Inflammatory macrophage treated with lipopolysaccharide for 1 hour (primary cell): ENCODE data around the gene IFNL1.
"Not testable (repeated sequence)": the region's sequence is repeated elsewhere in the genome, so short reads cannot be mapped to it uniquely, and the experiment has no call there.

Experiments used
- DNase-seq, 2 donors: peaks; one replicate each; pipeline ENCODE4 v3.0.0-alpha.2; 2020 to 2022

The IFNL1 gene

DNA sequence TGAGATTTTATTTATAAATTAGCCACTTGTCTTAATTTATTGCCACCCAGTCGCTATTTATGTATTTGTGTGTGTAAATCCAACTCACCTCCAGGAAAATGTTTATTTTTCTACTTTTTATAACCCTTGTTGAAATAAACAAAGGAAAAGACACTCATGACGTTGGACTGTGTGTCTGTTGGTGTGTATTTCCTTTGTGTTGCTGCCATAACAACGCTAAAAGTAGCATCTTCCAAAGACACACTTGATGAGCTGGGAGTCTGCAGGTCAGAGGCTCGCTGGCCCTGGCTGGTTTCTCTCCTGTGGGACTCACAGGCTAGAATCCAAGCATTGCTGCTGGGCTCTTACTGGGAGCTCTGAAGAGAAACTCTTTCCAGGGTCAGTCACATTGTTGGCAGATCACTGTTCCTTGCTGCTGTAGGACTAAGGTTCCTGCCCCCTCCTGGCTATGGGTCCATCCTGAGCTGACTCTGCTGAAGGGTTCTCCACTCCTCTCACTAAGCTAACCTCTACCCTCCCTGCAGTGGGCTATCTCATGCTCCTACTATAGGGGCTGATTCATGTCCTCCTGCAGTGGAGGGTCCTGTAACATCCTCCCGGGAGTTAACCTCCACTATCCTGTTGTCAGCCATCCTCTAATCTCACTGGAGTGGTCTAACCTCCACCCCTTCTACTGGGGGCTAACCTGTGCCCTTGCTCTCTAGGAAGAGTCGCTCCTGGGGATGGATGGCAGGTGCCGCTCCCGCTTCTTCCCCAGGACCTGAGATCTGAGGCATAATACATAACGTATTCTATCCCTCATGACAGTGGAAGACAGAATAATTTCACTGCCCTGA, 26.0 kb upstream of the IFNL1 start:
- DNase-seq, result no peak

DNA sequence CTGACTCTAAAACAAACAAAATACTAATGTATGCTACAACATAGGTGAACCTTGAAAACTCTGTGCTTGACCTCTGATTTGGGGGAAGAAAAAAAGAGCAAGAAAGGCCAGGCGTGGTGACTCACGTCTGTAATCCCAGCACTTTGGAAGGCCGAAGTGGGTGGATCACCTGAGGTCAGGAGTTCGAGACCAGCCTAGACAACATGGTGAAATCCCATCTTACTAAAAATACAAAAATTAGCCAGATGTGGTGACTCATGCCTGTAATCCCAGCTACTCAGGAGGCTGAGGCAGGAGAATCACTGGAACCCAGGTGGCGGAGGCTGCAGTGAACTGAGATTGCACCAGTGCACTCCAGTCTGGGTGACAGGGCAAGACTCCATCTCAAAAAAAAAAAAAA, 22.3 kb upstream of the IFNL1 start:
- not testable (repeated sequence) for DNase-seq

DNA sequence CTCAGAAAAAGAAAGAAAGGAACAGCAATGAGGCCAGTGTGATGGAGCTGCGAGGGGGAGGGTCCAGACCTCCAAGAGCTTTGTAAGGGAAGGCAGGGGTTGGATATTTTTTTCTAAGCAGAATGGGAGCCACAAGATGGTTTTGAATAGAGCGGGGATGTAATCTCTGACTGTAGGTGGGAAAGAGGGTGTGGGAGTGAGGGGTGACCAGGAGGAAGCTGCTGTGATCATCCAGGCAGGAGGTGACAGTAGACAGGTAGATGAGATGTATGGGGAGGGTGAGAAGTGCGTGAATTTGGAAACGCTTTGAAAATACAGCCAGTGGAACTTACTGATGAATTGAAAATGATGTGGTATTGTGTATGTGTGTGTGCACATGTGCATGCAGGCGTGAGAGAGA, 20.6 kb upstream of the IFNL1 start:
- DNase-seq, result no peak

DNA sequence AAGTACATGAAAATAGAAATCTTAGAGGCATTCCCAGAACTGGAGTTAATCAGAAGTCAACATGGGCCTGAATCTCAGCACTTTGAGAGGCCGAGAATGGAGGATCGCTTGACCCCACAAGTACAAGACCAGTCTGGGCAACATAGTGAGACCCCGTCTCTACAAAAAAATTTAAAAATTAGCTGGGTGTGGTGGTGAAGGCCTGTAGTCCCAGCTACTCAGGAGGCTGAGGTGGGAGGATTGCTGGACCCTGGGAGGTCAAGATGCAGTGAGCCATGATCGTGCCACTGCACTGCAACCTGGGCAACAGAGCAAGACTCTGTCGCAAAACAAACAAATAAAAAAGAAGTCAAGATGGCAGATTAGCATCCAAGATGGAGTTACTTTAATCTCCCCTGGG, 19.5 kb upstream of the IFNL1 start:
- no peak for DNase-seq

DNA sequence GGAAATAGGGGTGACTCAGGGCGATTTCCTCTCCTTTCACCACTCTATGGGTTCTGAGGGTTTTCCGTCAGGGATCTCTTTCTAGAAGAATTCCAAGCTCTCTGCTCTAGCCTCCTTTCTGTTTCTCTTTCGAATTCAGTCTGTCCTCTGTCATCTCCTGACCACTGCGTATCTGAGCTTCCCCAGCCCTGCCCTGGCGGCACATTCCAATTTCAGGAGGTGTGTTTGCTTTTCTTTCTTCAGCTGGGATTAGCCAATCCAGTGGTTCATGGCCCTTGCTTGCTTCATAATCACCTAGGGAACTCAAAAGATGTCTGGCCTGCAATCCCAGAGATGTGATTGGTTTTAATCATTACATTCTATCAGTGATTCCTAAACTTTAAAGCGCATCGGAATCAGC, 18.6 kb upstream of the IFNL1 start:
- no peak for DNase-seq

DNA sequence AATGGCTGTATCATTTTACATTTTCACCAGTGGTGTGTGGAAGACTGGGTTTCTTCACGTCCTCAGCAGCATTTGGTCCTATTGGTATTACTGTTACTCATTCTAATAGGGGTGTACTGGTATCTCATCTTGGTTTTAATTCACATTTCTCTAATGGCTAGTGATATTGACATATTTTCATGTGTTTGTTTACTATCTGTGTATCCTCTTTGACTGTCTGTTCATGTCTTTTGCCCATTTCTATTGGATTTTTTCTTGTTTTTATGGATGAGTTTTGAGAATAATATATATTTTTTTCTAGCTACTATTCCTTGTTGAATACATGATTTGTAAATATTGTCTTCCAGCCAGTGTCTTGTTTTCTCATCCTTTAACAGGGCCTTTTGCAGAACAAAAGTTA, 14.2 kb upstream of the IFNL1 start:
- DNase-seq, result no peak

DNA sequence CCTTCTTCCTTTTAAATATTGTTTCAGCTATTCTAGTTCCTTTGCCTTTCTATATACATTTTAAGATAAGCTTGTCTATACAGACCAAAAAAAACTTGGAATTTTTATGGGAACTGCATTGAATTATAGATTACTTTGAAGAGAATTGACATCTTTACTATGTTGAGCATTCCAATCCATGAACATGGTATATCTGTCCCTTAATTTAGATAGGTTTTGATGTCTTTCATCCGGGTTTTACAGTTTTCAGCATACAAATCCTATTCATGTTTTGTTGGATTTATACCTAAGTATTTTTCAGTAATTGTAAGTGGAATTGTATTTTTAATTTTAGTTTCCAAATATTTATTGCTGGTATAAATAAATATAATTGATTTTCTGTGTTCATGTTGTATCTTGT, 12.2 kb upstream of the IFNL1 start:
- DNase-seq, result no peak

DNA sequence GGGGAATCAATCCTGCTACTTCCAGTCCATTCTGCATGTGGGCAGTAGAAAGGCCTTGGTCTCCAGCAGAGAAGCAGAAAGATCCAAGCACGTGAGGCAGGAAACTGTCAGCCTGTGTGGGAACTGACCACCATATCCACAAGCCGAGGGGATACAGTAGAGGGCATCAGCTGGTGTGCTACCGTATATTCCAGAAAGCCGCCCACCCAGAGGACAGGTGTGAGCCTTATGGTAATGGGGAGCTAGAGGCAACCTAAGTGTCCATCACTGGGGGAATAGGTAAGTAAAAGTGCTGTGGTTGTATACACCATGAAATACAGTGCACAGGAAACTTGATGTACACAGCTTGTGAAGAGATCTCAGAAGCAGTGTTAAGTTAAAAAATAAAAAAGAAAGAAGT, 2.8 kb upstream of the IFNL1 start:
- DNase-seq, result no peak

DNA sequence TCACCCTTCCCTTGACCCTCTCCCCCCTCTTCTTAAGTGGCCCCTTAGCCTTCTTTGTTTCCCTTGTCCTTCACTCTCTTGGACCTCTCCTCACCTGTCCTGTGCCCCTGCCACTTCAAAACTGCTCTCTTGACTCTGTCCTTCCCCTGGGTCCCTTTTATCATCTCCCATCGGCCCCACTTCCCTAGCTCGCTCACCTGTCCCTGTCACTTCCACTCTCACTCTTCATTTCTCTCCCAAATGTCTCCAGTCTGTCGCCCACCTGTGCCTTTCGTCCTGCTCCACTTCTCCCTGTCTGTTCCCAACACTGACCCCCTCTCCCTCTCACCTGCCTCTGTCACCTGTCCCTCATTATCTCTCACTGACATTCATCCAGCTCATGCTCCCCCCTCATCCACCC, 699 bp downstream of the IFNL1 start:
- DNase-seq, result no peak

DNA sequence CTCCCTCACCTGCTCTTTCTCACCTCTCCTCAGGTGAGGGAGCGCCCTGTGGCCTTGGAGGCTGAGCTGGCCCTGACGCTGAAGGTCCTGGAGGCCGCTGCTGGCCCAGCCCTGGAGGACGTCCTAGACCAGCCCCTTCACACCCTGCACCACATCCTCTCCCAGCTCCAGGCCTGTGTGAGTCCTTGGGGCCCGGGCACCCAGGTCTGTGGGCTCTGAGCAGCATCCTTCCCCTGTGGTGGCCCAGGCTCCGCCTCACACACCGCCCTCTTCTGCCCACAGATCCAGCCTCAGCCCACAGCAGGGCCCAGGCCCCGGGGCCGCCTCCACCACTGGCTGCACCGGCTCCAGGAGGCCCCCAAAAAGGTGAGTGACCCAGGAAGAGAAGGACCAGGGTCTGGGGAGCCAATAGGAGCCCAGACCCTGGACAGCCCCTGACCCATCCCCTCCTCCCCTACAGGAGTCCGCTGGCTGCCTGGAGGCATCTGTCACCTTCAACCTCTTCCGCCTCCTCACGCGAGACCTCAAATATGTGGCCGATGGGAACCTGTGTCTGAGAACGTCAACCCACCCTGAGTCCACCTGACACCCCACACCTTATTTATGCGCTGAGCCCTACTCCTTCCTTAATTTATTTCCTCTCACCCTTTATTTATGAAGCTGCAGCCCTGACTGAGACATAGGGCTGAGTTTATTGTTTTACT, 1.9 kb downstream of the IFNL1 start:
- no peak for DNase-seq

DNA sequence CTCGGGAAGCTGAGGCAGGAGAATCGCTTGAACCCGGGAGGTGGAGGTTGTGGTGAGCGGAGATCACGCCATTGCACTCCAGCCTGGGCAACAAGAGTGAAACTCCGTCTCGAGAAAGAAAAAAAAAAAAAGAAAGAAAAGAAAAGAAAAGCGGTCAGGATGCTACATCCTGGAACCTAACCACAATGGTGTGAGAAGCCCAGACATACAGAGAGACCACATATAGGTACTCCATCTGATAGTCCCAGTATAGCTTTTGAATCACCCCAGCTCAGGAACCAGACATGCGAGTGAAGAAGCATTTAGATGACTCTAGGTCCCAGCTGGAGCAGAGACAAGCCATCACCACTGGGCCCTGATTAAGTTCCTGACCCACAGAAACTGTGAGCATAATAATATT, 3.2 kb downstream of the IFNL1 start:
- DNase-seq, result no peak

DNA sequence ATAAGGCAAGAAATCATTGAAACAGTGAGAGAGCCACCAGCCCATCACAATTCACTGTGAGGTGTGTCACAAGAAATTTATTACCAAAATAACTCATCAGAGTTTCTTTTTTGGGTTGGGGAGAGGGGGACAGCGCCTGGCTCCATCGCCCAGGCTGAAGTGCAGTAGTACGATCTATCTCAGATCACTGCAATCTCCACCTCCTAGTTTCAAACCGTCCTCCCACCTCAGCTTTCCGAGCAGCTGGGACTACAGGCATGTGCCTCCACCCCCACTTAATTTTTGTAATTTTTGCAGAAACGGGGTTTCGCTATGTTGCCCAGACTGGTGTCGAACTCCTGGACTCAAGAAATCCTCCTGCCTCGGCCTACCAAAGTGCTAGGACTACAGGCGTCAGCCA, 3.6 kb downstream of the IFNL1 start:
- no peak for DNase-seq

DNA sequence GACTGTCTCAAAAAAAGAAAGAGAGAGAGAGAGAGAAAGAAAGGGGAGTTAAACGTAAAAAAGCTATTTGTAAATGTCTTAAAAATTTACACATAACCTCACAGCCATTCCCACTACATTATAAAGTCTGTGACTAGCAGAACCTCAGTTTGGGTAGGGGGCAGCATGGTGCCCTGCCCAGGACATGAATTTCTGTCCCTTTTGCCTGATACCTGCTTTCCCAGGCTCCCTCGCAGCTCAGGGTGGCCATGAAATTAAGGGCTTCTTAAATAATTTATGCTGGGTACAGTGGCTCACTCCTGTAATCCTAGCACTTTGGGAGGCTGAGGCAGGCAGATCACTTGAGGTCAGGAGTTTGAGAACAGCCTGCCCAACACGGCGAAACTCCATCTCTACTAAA, 4.8 kb downstream of the IFNL1 start:
- DNase-seq, result no peak

DNA sequence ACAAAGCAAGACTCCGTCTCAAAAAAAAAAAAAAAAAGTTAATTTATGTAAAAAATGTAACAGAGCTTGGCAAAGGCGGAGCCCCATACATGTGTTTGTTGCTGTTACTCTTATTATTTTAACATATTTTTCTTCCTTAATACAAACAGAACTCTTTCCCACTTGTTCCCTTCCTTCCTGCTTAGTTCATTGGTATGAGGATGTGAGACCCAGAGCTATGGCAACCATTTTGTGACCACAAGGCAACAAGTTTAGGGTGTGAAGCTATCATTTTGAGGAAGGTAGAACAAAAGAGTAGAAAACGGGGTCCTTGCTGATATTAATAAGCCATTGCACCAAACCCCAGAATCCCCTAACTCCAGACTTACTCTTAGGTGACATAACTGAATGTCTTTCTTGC, 5.4 kb downstream of the IFNL1 start:
- DNase-seq, result no peak

DNA sequence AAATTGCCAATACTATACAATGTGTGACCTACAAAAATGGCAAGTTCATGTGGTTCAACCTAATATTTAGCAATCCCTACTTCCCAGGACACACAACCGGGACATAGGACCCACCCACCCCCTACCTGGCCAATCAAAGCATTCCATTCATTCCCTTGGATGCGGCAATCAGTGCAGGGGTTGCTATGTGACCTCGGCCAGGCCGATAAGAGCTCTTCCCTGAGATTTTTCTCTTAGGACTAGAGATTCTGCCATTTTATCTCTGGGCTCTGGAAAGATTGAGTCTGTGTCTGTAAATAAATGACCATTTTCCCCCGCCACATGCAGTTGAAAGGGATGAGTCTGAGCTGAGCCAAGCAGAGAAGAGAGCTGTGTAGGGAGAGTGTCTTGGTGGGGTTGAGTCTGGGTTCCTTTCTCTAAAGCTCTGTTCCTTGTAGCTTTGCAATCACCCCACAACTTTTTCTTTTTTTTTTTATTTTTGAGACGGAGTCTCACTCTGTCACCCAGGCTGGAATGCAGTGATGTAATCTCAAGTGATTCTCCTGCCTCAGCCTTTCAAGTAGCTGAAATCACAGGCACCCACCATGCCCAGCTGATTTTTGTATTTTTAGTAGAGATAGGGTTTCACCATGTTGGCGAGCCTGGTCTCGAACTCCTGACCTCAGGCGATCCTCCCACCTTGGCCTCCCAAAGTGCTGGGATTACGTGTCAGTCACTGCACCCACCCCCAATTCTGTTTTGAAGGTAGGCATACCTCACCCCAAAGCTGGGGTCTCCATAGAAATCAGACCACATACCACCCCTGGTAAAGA, 7.4 kb downstream of the IFNL1 start:
- no peak for DNase-seq

DNA sequence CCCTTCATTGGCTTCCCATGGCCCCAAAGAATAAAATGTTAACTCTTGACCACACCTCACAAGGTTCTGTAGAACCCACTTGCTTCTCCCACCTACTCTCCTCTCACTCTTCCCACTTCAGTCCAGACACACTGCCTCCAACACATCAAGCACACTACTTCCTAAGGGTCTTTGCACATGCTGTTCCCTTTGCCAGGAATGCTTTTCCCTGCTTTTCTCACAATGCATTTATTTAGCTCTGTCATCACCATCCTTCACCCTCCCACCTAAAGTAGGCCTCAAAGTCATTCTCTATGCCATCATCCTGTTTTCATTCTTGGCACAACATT, 7.9 kb downstream of the IFNL1 start:
- DNase-seq, result no peak

DNA sequence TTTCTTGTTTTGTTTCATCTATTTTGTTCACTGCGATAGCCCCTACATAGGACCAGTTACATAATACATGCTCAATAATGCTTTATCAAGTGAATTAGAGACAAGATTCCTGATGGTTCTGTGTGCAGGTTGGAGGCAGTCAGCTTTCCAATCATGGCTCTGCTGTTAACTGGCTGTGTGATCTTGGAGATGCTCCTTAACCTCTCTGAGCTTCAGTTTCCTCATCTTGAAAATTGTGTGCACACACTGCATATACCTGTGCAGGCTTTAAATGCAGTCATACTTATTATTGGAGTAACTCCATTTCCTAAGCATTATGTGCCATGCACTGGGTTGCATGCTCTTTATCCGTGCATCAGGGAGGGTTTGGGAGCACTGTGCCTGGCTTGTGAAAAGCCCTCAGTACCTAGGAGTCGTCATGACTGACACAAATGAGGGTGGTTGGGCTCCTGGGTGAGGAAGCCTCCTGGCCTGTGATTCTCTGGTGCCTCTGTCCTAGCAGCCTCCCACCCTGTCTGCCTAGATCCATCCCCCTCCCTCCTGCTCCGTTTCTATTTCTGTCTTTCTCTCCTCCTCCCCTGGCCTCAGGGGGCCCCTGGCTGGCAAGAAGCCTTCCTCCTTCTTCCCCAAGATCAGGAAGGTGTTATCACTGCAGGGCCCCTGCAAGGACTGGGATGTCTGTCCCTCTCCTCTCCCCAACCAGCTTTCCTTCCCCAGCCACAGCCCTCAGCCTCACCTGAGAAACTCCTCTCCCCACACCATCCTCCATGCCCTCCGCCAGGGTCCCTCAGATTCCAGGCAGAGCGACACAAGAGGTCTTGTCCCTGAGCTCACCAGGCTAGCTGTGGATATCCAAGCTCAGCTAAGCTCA, 8.7 kb downstream of the IFNL1 start:
- no peak for DNase-seq

DNA sequence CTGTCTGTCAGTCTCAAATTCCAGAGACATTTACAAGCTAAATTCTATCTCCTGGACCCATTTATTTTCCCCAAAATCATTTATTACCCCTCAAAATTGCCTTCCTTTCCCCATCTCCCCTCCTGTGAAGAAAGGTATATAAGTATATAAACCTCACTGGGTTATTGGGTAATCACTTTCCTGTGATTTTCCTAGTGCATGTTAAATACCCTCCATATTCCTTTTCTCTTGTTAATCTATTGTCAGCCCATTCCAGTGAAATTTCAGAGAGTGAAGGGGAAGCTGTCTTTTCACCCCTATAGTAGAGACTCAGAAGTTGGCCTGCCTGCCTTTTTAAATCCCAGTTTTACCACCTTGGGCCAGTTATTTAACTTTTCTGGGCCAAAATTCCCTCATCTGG, 9.9 kb downstream of the IFNL1 start:
- DNase-seq, result no peak

DNA sequence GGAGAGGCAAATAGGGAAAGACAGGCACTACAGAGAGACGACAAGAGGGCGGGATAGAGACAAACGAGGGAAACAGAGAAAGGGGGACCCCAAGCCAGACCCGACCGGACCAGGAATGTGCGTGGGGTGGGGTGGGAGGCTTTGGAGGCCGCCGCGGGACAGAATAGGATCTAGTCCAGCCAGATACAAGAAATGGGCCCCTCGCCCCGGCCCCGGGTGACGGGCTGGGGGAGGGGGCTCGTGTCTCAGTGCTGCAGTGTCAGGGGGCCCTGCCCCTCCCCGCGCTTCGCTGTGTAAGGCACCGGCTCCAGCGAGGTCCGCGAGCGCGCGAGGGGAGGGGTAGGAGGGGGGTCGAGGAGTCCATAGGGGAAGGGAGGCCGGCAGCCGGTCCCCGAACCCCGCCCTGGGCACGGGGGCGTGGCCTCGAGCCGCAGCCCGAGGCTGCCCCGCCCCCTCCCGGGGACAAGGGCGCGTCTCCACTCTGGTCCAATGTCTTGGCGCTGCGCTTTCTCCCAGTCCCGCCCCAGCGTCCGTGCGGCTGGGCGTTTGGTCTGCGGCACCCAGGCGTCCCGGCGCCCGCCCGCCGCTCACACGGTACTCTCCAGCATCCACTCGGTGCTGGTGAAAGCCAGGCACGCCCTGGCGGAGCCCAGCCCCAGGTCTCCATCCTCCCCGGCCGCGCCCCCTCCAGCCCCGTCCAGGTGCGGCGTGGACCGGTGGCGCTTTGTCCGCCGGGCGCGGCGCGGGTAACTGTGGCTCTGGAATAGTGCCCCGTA, 11.0 kb downstream of the IFNL1 start:
- DNase-seq, result no peak

DNA sequence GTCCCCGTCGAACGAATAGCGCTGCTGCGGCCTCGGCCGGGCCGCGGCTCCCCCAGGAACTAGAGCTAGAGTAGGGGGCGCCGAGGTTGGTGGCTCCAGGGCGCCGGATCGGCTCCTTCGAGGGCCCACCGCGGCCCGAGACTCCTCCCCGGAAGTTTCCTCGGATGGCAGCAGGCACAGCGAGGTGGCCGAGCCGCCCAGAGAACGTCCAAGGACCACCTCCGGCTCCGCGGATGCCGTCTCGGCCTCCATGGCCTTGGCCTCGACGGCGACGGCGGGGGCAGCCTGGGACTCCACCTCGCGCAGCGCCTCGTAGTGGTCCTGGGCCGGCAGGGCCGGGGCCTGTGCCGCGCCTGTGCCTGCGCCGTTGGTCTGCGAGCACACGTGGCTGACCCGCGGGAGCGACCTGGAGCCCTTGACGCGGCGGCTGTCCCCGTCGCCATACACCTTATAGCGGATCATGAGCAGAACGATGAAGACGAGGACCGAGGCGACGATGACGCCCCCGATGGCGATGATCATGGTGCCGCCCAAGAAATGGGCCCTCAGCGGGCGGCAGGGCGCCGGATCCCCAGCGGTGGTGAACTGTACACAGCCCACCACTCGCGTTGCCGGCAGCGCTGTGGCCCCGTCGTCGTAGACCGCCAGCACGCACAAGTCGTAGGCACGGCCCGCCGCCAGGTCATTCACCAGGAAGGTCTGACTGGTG, 11.8 kb downstream of the IFNL1 start:
- DNase-seq, result no peak

DNA sequence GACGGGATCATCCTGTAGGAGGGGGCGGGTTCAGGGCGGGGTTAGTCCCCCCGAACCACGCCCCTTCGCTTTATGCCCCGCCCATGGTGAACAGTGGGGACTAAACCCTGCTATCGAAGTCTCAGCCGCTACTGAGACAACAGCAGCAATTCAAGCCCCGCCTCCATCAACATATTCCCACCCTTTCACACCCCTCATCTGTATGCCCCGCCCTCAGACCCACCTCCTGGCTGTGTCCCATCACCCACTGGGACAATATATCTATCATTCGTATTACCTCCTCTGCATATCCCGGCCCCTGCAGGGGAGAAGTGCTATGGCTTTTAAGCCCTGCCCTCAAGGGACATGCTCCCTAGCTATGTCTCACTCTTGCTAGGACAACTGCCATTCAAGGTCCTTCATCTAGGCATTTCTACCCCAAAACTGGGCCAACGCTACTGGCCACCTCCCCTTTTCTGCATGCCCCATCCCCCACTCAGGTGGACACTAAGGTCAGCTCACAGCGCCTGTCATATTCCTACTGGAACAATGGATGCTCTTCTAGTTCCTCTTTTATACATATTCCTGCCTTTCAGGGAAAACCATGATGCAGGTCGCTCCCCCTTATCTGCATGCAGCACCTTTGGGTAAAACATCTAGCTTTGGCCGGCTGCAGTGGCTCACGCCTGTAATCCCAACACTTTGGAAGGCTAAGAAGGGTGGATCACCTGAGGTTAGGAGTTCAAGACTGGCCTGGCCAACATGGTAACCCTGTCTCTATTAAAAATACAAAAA, 12.5 kb downstream of the IFNL1 start:
- DNase-seq, result no peak
